GM18870 (cell line): ENCODE measurements around the gene POLL.

Experiments used
- ATAC-seq: cut with Tn5 transposase; IDR thresholded peaks from one replicate; pipeline ENCODE4 v1.9.1; 2021; ENCODE audit warnings: moderate library complexity; ENCODE audit not compliant: unreplicated experiment

POLL gene

DNA sequence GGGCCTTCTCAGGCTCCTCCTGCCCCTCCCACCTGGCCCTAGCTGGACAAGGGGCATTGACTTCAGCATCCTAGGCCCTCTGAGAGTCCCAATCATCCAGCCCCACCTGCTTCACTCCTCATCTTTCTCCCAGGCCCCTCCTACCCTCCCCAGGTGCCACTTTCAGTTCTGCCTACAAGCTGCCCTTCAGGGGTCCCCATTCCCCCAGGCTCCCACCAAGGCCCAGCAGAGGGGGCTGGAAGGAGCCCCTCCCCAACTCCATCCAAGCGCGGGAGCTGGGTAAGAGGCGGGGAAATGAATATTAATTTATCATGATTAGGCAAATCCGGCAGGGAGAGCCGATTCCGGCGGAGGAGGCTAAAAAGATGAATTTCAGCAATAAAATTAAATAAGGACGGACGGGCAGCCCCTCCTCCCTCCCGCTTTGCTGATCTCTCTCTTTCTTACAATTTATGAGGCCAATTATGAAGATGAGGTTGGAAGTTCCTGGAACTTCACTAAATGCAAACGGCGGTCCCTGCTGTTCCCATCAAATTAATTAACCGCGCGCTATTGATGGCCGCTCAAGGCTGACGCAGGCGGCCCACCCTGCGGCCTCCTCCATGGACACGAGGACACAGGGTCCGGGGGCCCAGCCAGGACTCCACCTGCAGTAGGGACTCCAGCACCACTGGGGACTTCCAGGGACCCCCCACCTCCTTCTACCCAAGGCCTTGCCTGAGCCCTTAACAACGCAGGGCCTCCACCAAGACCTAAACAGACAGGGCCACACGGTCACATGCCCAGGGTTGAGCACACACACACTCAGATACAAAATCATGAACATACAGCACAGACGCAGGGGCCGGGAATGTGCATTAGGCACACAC lies 13.9 kb downstream of the POLL start:
- no peak for ATAC-seq

DNA sequence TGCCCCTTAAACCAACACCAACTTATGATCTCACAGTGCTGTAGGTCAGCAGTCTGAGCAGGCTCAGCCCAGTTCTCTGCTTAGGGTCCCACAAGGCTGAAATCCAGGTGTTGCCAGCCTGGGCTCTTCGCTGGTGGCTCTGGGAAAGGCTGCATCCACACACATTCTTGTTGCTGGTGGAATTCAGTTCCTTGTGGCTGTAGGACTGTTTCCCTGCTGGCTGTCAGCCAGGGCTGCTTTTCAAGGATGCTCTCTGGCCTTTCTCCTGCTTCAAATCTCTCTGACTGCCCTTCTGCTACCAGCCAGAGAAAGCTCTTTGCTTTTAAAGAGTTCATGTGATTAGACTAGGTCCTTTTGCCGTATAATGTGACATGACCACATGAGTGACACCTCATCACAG lies 15.3 kb downstream of the POLL start:
- ATAC-seq = no peak

DNA sequence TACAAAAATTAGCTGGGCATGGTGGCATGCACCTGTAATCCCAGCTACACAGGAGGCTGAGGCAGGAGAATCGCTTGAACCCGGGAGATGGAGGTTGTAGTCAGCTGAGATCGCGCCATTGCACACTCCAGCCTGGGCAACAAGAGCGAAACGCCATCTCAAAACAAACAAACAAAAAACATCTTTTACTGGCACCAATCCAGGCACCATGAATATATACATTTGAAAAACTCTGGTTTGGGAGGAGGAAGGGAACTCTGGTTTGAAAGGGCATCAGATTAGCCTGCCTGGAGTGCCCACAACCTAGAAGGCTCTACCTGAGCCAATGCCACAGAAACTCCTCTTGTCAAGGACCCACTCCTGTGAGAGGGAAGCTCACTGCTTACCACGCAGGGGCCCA lies 15.9 kb downstream of the POLL start:
- ATAC-seq = no peak

DNA sequence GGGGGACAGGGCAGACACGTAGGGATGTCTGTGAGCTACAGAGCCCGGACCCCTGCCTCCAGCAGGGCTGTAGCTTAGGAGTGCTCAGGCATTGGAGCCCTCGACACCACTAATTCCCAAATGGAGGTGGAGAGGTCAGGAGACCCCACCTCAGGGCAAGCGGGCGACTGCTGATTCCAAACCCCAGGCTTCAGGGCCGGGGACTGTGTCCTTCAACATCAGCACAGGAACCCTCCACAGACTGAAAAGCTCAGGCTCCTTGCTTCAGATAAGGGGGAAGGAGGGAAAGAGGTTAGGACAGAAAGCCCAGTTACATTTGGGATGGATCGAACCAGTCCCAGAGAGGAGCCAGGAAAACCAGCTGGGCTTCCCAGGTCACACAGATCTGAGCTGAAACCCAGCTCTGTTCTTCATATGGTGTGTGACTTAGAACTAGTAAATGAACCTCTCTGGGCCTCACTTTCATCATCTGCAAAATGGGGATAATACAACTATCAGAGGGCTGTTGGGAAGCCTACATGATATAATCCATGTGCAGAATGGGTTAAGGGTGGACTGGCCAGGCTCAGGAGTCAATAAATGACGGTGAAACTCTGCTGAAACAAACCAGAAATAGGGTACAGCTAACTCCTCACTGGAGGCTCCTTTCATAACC lies 16.7 kb downstream of the POLL start:
- no peak for ATAC-seq

DNA sequence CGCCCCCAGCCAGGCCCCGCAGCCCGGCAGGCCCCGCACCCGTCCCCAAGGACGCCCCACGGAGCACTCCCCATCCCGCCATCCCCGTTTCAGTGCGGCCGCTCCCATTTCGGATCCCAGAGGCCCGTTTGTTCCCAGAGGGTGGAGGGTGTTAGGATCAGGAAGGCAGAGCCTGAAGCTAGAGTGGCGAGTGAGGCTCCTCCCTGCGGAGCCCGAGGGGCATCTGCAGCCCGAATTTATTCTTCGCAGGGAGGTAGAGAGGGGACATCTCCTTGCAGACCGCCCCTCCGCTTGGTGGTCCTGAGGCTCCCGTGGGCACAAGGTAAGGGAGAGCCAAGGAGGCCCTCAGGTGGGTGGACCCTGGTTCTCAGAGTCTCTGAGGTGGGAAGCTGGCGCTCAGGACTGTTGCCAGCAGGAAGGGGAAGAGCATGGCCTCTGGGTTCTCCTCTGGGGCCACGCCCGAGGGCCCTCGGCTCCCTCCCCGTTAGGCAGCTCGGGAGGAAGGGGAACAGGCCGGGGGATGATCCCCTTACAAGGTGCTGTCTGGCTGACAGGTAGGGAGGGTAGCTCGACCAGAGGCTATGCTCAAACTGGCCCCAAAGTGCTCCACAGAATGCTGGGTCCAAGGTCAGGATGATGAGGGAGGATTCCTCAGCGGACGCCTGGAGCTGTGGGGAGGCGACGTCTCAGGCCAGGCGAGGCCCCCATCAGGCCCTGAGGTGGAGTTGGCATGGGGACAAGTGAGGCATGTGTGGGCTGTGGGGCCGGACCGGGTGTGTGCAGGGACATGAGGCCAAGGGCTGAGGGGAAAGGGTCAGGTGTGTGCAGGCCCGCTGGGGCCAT lies 17.4 kb downstream of the POLL start:
- ATAC-seq = no peak

DNA sequence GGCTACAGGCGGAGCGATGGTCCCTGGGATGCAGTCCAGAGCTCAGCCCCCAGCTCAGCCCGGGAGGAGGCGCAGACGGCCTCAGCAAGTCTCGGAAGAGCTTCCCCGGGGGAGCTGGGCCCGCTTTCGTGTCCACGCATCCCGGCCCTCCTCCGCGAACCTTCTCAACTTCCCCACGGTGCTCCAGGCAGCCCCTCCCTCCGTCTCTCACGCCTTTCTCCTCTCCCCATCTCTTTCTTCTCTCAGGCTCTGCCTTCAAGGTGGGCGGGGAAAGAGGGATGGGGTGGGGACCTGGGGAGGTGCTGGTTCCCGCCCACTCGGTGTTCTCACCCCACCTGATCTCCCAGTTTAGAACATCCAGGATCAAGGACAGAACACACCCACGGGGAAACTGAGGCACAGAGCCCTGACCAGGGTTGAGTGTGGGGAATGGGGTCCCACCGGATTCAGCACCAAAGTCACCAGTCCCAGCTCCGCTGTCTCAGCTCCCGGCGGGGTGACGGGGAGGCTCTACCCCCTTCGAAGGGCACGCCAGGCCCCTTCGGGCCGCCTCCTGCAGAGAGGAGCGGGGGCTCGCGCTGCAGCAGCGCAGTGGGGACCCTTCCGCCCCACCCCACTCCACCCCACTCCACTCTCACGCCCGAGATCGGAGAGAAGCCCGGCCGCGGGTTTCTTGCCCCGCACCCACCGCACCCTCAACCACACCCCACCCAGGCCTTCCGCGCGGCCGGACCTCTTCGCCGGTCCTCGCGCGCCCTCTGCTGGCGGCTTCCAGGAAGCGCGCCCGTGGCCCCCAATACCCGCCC lies 18.2 kb downstream of the POLL start:
- ATAC-seq = no peak

DNA sequence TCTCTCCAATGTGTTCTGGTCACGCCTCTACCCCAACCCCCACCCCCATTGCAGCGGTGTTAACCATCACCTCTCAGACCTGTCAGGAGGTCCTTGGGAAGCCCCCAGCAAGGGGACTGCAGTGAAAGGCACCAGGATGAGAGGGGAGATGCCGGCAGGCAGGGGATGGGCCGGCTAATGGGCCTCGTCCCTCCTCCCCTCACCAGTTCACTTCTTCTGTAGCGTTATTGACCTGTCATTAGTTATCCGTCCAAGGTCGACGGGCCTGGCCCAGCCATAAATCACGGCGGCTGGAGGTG lies 18.8 kb downstream of the POLL start:
- no peak for ATAC-seq

DNA sequence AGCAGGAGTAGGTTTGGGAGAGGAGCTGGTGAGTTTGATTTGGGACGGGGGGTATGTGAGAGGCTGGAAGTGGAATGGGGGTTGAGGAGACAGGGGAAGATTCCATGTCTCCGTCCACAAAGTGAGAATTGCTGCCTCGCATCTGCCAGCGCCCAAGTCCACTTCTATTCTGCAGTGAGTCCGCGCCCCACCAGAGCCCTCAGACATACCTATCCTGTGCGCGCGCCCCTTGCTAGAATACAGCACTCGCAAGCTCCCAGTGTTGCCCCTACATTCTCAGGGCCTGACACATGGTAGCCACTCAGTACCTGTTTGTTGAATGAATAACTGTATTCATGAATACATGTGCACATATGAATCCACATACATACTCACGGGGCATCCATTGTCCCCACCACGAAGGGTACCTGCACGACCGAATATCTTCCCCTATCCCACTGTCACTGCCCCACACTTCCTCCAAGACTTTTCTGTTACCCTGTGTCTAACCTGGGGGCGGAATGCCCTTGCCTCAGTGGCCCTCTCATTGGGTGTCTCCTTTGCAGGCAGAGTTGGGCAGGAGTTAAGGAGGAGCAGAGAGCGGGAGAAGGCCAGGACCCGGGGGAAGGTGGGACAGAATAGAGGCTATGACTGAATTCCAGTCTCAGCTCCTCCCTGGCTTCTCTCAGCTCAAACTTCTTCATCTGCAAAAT lies 19.9 kb downstream of the POLL start:
- no peak for ATAC-seq

DNA sequence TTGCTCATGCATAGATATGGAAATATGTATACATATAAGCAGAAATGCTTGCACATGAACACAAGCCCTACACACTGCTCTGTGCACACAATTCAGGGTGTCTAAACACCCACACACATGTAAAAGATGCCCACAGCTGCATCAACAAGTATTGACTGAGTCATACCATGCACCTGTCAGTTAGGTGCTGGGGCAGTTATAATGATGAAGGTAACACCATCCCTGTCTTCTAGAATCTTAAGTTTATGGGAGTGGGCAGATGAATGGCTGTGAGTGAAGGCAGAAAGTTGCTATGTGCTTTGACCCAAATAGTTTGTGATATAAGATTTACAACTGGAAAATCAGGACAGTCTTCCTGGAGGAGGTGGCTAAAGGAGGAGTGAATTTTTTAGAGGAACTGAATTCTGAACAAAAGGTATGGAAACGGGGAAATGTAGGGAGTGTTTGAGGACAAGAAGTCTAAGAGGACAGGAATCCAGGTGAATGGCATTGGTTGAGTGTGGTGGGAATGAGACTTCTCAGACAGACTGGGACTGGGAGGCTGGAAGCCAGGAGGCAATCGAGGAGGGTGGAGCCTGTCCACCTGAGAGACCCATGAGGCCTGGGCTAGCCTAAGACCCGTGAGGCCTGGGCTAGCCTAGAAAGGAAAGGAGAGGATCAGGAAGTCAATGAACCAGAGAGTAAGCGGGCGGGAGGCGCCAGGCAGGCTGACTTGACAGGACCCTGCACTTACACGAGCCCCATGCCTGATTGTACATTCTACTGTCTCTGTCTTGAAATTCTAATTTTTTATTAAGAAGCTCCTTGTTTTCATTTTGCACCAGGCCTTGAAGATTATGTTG lies 20.7 kb downstream of the POLL start:
- ATAC-seq = no peak

DNA sequence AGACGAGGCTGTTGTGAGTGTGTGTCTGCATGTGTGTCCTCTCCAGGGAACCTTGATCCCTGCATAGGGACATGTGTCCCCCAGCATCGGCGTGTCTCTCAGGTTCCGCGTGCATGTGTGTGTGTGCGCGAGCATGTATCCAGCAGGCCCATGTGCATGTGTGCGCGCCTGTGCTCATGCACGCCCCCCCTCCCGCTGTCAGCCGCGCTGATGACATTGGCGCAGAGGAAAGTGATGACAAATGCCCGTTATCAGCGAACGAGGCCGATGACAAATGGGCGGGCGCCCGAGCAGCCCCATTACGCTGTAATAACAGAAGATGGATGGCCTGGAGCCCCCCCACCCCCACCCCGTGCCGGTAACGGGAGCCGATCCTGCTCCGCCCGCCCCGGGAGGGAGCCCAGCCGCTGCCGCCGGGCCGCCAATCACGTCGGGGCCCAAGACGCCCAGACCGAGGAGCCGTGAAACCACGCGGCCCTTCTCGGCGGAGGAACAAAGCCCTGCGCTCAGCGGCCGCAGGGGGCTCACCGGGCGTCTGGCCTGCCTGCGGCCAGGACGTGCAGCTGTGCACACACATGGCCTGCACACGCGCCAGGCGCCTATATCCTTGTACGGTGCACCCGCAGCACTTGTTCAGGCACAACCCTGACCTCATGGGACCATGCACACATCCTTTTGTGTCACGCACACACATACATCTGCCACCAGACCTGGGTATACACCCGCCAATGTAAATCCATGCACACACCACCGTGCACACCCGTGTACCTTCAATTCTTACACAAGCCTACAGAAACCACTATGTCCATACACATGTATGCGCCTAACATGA lies 21.5 kb downstream of the POLL start:
- ATAC-seq = no peak

DNA sequence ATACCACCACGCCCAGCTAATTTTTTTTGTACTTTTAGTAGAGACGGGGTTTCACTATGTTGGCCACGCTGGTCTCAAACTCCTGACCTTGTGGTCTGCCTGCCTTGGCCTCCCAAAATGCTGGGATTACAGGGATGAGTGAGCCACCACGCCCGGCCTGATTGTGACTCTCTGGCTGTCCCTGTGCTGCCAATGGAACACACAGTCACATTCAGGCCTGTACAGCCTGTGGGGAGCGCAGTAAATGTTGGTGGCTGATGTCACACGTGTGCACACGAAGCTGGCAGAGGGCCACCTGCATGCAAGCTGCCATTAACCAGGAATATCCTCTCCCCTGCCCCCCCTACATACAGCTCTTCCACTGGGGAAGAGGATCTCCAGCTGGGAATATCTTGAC lies 22.1 kb downstream of the POLL start:
- ATAC-seq = no peak

DNA sequence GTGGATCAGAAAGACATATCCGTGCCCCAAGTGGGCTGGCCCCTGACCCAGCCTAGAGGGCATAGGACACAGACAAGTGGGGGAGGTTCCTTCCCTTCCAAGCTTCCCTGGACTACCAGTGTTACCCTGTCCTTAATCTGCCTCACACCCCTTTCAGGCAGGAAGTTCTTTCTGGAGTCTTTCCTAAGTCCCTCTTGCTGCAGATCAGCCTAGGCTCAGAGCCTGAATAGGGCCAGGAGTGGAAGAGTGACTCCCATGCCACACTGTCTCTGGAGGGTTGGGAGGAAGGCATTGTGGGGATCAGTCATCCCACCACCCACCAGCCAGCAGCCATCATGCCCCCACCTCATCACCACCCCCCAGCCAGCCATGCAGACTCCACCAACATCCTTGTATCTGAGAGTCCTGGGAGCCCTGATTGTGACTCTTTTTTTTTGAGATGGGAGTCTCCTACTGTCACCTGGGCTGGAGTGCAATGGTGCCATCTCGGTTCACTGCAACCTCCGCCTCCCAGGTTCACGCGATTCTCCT lies 22.6 kb downstream of the POLL start:
- ATAC-seq = no peak

DNA sequence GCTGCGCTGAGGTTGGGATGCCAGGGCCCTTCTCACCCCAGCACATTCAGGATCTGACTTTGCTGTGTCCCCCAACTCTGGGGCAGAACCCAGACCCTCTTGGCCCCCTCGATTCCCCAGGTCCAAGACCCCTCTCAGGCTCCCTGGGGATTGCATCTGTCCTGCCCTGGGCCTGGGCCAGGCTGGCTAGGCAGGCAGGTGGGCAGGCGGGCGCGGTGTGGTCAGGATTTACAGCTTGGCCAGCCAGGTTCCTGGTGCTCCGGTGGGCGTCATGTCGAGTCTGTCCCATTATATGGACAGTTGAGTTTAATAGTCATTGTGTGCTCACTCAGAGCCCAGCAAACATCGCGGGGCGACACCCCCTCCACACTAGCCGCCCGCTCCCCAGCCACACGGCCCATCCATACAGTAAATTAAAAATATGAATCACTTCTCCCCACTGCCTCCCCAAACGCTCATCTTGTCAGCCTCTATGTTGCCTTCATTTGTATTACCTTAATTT lies 23.5 kb downstream of the POLL start:
- no peak for ATAC-seq

DNA sequence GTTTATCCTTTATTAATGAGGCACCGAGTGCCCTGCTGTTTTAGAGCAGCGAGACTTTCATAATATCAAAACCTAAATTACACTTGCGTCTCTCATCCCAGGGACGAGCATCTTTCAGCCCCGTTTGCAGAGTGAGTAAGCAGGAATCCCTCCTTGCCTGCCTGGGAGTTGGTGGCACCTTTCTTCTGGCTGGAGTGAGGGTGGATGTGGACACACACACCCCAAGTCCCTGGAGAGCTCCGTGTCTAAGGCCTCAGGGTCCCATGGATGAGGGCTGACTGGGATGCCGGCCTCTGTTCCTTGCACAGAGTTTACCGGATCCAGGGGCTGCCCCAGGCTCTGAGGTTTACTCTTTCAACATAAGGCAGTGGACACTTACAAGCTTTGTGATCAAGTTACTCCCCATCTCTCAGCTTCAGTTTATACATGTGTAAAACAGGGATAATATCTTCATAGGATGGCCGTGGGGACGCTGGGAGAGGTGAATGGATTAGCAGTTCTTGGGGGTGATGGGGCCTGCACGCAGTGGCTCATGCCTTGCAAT lies 24.5 kb downstream of the POLL start:
- no peak for ATAC-seq

DNA sequence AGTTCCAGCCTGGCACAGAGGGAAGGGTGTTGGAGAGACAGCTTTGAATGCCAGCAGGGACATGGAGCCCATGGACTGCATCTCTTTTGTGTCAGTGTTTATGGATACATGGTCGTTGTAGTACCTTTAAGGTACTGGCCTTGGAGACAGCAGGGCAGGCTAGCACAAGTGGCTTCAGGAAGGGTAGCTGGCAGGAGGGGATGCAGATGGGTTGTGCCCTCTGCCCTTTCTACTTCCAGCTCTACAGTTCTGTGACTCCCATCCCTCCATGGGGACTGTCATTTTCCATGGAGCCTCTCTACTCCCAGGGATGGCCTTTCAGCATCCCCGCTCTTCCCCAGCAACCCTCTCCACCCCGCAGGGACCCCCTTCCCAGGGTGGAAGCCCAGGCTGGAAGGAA lies 25.1 kb downstream of the POLL start:
- ATAC-seq = no peak

DNA sequence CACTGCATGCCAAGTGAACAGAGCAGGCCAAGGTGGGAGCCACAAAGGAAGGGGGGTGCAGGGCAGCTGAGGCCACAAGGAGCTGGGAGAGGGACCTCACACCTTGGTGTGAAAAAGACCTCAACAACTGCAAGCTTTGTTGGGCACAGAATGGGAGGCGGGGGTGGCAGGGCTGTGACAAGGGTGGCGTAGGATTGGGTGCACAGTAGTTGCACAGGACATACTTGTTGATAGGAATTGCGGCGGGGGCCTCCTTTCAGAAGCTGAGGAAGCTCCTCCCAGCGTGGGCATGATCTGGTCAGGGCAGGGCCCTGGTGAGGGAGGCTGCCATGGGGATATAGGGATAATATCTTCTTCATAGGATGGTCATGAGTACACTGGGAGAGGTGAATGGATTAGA lies 25.8 kb downstream of the POLL start:
- no peak for ATAC-seq

DNA sequence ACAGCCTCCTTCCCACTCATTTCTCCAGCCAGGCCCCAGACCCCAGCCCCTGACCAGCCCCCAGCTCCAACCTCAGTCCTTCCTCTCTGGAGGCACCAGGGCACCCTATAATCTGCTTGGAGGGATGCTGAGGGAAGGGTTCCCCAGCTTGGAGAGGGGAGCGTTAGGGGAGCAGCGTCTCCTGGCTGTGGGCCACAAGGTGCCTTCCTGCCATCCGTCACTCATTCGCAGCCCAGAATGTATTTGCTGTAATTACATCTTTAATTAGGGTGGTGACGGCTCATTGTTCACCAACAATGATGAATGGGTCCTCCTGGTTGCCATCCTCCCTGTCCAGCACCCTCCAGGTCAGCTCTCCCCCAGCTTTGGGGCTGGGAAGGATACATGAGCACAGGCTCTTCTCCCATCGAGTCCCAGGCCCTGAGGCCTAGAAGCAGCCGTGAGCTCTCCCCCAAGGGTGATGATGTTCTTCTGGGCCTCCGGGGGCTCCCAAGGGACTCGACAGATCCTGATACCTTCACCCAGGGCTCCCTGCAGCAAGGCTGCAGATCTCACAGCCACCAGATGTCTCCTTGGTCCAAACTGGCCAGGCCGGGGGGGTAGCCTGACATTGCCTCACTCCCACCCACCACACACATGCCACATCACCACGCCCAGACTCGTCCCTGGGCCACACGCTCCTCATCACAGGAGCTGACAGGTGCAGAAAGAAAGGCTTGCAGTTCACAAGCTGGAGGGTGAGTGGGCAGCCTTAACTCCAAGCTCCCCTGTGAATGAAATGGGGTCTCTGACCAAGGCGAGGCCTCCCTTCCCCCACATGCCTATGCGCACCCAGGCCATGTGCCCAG lies 26.8 kb downstream of the POLL start:
- ATAC-seq = no peak
